H1 (cell line): ENCODE data around the gene FGL2. TPM values are rescaled to one million over a fixed set of nuclear protein-coding genes. Genes with fewer than 3 reads are reported as not detected.

Experiments used
- CTCF ChIA-PET: fragments of 300-600 bp; sonication (Branson Sonifier 250); formaldehyde crosslinking; loops from one replicate; lab custom pipeline; 2021; ENCODE audit not compliant: partially characterized antibody; lab: Charles Lee
- POLR2A ChIA-PET: fragments of 300-600 bp; sonication (Branson Sonifier 250); formaldehyde crosslinking; loops from one replicate; lab custom pipeline; 2021; ENCODE audit warnings: inconsistent platforms; ENCODE audit not compliant: partially characterized antibody; lab: Charles Lee
- DNase-seq, 2 experiments: peaks; one replicate each; pipeline versions ENCODE4 v3.0.0 to v3.0.0-alpha.2; 2010 to 2022; ENCODE audit warnings: low spot score in 2 of 2, low read depth in 1 of 2, mixed read lengths in 1 of 2
- FAIRE-seq: peaks from 2 replicates; lab custom pipeline; 2011; peaks lifted over from hg19 to GRCh38; lab: Jason Lieb, UNC
- H2AFZ ChIP-seq: 2 replicates; pipeline ENCODE4 v1.8.1; 2012; ENCODE audit warnings: low read length, inconsistent platforms
- H2AK5ac ChIP-seq: 2 replicates; pipeline ENCODE4 v1.6.1; 2013; ENCODE audit warnings: low read depth, low read length
- H2BK120ac ChIP-seq: replicated peaks from 2 replicates; pipeline ENCODE3; 2013; ENCODE audit warnings: low read depth, low read length, inconsistent platforms
- H2BK12ac ChIP-seq: 2 replicates; pipeline ENCODE4 v1.6.1; 2013; ENCODE audit warnings: low read depth, low read length
- H2BK15ac ChIP-seq: 2 replicates; pipeline ENCODE4 v1.6.1; 2013; ENCODE audit warnings: low read length
- H2BK20ac ChIP-seq: 2 replicates; pipeline ENCODE4 v1.6.1; 2013; ENCODE audit warnings: low read length
- H2BK5ac ChIP-seq: 2 replicates; pipeline ENCODE4 v1.6.1; 2013; ENCODE audit warnings: low read depth, low read length
- H3K14ac ChIP-seq: 2 replicates; pipeline ENCODE4 v1.6.1; 2013; ENCODE audit warnings: inconsistent platforms; ENCODE audit not compliant: insufficient read length
- H3K18ac ChIP-seq: 2 replicates; pipeline ENCODE4 v1.6.1; 2013; ENCODE audit warnings: low read length; ENCODE audit errors: extremely low read depth
- H3K23ac ChIP-seq: 2 replicates; pipeline ENCODE4 v1.6.1; 2013; ENCODE audit warnings: inconsistent platforms; ENCODE audit not compliant: insufficient read length
- H3K23me2 ChIP-seq: 2 replicates; pipeline ENCODE4 v1.6.1; 2013; ENCODE audit warnings: low read depth, low read length
- H3K27ac ChIP-seq: 2 replicates; pipeline ENCODE4 v1.6.1; 2011; ENCODE audit warnings: low read depth, low read length, inconsistent platforms
- H3K27me3 ChIP-seq, 4 experiments: replicated peaks in 1 of 4; 1 replicate in 1 of 4; 2 replicates in 3 of 4; pipeline versions ENCODE4 v1.6.1 to v1.8.1; 2011 to 2013; ENCODE audit warnings: low read length in 3 of 4, mild to moderate bottlenecking in 3 of 4, inconsistent platforms in 2 of 4, mixed read lengths in 2 of 4, moderate library complexity in 1 of 4; ENCODE audit not compliant: control insufficient read depth in 3 of 4, insufficient read depth in 3 of 4; ENCODE audit errors: extremely low read depth in 1 of 4
- H3K36me3 ChIP-seq, 4 experiments: 2 replicates each; pipeline versions ENCODE4 v1.6.1 to v1.8.1; 2011 to 2013; ENCODE audit warnings: mild to moderate bottlenecking in 4 of 4, low read length in 3 of 4, moderate library complexity in 2 of 4, control low read depth in 1 of 4, inconsistent platforms in 1 of 4; ENCODE audit not compliant: insufficient read depth in 4 of 4, control insufficient read depth in 2 of 4
- H3K4ac ChIP-seq: replicated peaks from 2 replicates; pipeline ENCODE3; 2013; ENCODE audit warnings: low read length, low read depth, mixed read lengths, inconsistent platforms; ENCODE audit not compliant: insufficient read length
- H3K4me1 ChIP-seq, 4 experiments: replicated peaks in 1 of 4; 1 replicate in 1 of 4; 2 replicates in 3 of 4; pipeline versions ENCODE4 v1.6.1 to v1.8.1; 2011 to 2013; ENCODE audit warnings: low read length in 3 of 4, inconsistent platforms in 2 of 4, mixed read lengths in 1 of 4; ENCODE audit not compliant: insufficient read depth in 4 of 4, control insufficient read depth in 3 of 4
- H3K4me2 ChIP-seq, 2 experiments: 2 replicates each; pipeline versions ENCODE4 v1.6.1 to v1.8.1; 2011 to 2013; ENCODE audit warnings: low read depth in 2 of 2, low read length in 2 of 2, control low read depth in 1 of 2, inconsistent platforms in 1 of 2, mild to moderate bottlenecking in 1 of 2; ENCODE audit not compliant: insufficient read depth in 1 of 2
- H3K4me3 ChIP-seq, 4 experiments: fragments of 200-600, 300-600 bp in 1 of 4; sonication (generic), shearing (Covaris generic), sonication (Bioruptor Twin) in 1 of 4; 2 replicates each; pipeline versions ENCODE4 v1.5.1 to v1.8.1; 2011 to 2016; ENCODE audit warnings: low read length in 4 of 4, low read depth in 3 of 4, control low read depth in 2 of 4, inconsistent platforms in 2 of 4, mild to moderate bottlenecking in 2 of 4, mixed read lengths in 1 of 4, moderate library complexity in 1 of 4; ENCODE audit not compliant: insufficient read depth in 2 of 4; ENCODE audit errors: extremely low read depth in 1 of 4
- H3K56ac ChIP-seq: replicated peaks from 2 replicates; pipeline ENCODE3; 2013; ENCODE audit warnings: low read depth, mild to moderate bottlenecking, mixed read lengths, low read length, inconsistent platforms; ENCODE audit not compliant: insufficient read length
- H3K79me1 ChIP-seq: 2 replicates; pipeline ENCODE4 v1.6.1; 2013; ENCODE audit warnings: low read depth, low read length, control low read depth
- H3K79me2 ChIP-seq, 2 experiments: 2 replicates each; pipeline versions ENCODE4 v1.6.1 to v1.8.1; 2012 to 2013; ENCODE audit warnings: low read length in 2 of 2, mild to moderate bottlenecking in 2 of 2, inconsistent platforms in 1 of 2; ENCODE audit not compliant: insufficient read depth in 2 of 2, control insufficient read depth in 1 of 2
- H3K9ac ChIP-seq, 4 experiments: replicated peaks in 1 of 4; 1 replicate in 1 of 4; 2 replicates in 3 of 4; pipeline versions ENCODE4 v1.6.1 to v1.8.1; 2011 to 2013; ENCODE audit warnings: low read depth in 3 of 4, low read length in 3 of 4, control low read depth in 2 of 4, mild to moderate bottlenecking in 2 of 4, moderate library complexity in 2 of 4, inconsistent platforms in 1 of 4; ENCODE audit errors: extremely low read depth in 1 of 4
- H3K9me3 ChIP-seq, 2 experiments: 2 replicates each; pipeline versions ENCODE4 v1.6.1 to v1.8.1; 2012 to 2013; ENCODE audit warnings: mild to moderate bottlenecking in 2 of 2, moderate library complexity in 2 of 2, control low read depth in 1 of 2, inconsistent platforms in 1 of 2, low read depth in 1 of 2, low read length in 1 of 2, mixed read lengths in 1 of 2; ENCODE audit not compliant: insufficient read depth in 2 of 2
- H4K20me1 ChIP-seq, 2 experiments: replicated peaks in 1 of 2; 2 replicates each; pipeline versions ENCODE3 to v1.8.1; 2011 to 2013; ENCODE audit warnings: inconsistent platforms in 2 of 2, low read length in 2 of 2, mild to moderate bottlenecking in 1 of 2; ENCODE audit not compliant: insufficient read depth in 2 of 2, control insufficient read depth in 1 of 2
- H4K5ac ChIP-seq: 2 replicates; pipeline ENCODE4 v1.6.1; 2013; ENCODE audit warnings: low read length, low read depth, mixed read lengths, inconsistent platforms; ENCODE audit not compliant: insufficient read length
- H4K8ac ChIP-seq: 2 replicates; pipeline ENCODE4 v1.8.0; 2013; ENCODE audit warnings: mild to moderate bottlenecking, moderate library complexity, low read length, inconsistent platforms; ENCODE audit not compliant: insufficient read depth; ENCODE audit errors: extremely low read depth
- H4K91ac ChIP-seq: replicated peaks from 2 replicates; pipeline ENCODE3; 2013; ENCODE audit warnings: low read length, mixed read lengths, inconsistent platforms; ENCODE audit not compliant: insufficient read length
- ATF3 ChIP-seq: IDR thresholded peaks from 2 replicates; pipeline ENCODE4 v1.6.1; 2011; ENCODE audit warnings: low read depth, mild to moderate bottlenecking, low read length; ENCODE audit not compliant: insufficient read depth
- CHD2 ChIP-seq: IDR thresholded peaks from 2 replicates; pipeline ENCODE4 v1.6.1; 2012; ENCODE audit warnings: low read length, improper control_type of control experiment
- MAX ChIP-seq: IDR thresholded peaks from 2 replicates; pipeline ENCODE4 v1.6.1; 2012; ENCODE audit warnings: inconsistent platforms
- POLR2AphosphoS5 ChIP-seq: IDR thresholded peaks from 2 replicates; pipeline ENCODE4 v1.6.1; 2011; ENCODE audit warnings: low read depth, low read length
- SP2 ChIP-seq: IDR thresholded peaks from 2 replicates; pipeline ENCODE4 v1.6.1; 2012; ENCODE audit warnings: mild to moderate bottlenecking, low read length, inconsistent platforms
- WGBS, 2 experiments: shearing (Covaris generic) in 1 of 2; methylation state at CpG; one replicate each; pipeline versions ENCODE4 v1.1.6 to v1.1.7; 2013 to 2015; ENCODE audit warnings: low lambda C conversion rate in 2 of 2, mixed read lengths in 2 of 2, inconsistent platforms in 1 of 2, low coverage in 1 of 2, missing lambda C conversion rate in 1 of 2; ENCODE audit not compliant: insufficient replicate concordance in 2 of 2, insufficient coverage in 1 of 2, insufficient read length in 1 of 2; ENCODE audit errors: extremely low coverage in 1 of 2, missing lambda C conversion rate in 1 of 2; 5-methylcytosine and 5-hydroxymethylcytosine counted together
- polyA plus RNA-seq, 7 experiments: library from polyadenylated mRNA; depleted of rRNA in 3 of 7; stranded (reverse) in 5 of 7; unstranded in 2 of 7; fragments of >200 nt in 5 of 7; fragments of 200-250 nt in 2 of 7; gene quantifications; 1 replicate in 5 of 7; 2 replicates in 1 of 7; 4 replicates in 1 of 7; pipeline versions ENCODE4 v1.2.1 to v1.2.3, GENCODE V29; 2011 to 2013; ENCODE audit warnings: missing spikeins in 2 of 7, mixed read lengths in 2 of 7
- total RNA-seq: library from RNA; stranded (reverse); fragmentation: NEBNext Ultra II Directional; extraction: Animal tissue kit (Norgen Biotek cat#: 25700); gene quantifications from 2 replicates; pipeline ENCODE4 v1.2.1, GENCODE V29; 2021

The FGL2 gene
- total and polyA plus RNA-seq, 2 of the 8 experiments (the other 6 are each of a cell fraction or from before 2014, with no cell fraction given), result not detected

GRCh38 chr7:77216181-77216845, 16.7 kb upstream of the FGL2 start:
- Histone ChIP-seq H2AK5ac (no peak overlapping the region), H2BK5ac (no peak overlapping the region), H3K79me2 (no peaks in the 10 kb centered on the region), H3K56ac (no peak overlapping the region), H3K4me1 (no peaks in the 10 kb centered on the region), H2BK20ac (no peak overlapping the region), H3K23me2 (no peaks in the 10 kb centered on the region), H3K18ac (no peak overlapping the region), H3K4ac (no peak overlapping the region), H3K36me3 (no peaks in the 10 kb centered on the region), H3K9me3 (peaks cover 0 to 2% of the 10 kb centered on the region in 2 experiments; a peak in 1 of 4 replicates), H4K8ac (no peak overlapping the region), H4K5ac (no peak overlapping the region), H2AFZ (no peak overlapping the region), H4K91ac (no peak overlapping the region), H3K9ac (no peak overlapping the region), H3K4me2 (no peak overlapping the region), H2BK15ac (no peak overlapping the region), H2BK12ac (no peak overlapping the region), H3K27me3 (no peaks in the 10 kb centered on the region), H3K4me3 (no peak overlapping the region), H3K27ac (no peak overlapping the region), H3K14ac (no peak overlapping the region), H3K23ac (no peak overlapping the region), H2BK120ac (no peak overlapping the region), H3K79me1 (no peaks in the 10 kb centered on the region), H4K20me1 (no peaks in the 10 kb centered on the region)
- DNase-seq, result no peak
- 87% methylated on average over 3 of the region's 3 CpGs; no CpG with 5 or more reads in 1 of the 2 experiments for WGBS, 2 experiments
- no peak for FAIRE-seq
- no peak for TF ChIP-seq POLR2AphosphoS5
- no peak for TF ChIP-seq ATF3
- TF ChIP-seq MAX, result no peak
- no peak for TF ChIP-seq SP2
- TF ChIP-seq CHD2, result no peak
- POLR2A ChIA-PET, result no interaction called here
- CTCF ChIA-PET, result interaction anchor here (1.0 kb wide), 1 partner anchor 31 kb away, joined by 3 read pairs; no protein-coding TSS in a partner anchor
